Activated naive CD8-positive, alpha-beta T cell treated with anti-CD3 and anti-CD28 coated beads for 36 hours (primary cell): ENCODE measurements around the gene HPDL. TPM values are rescaled to one million over a fixed set of nuclear protein-coding genes. Genes with fewer than 3 reads are reported as not detected.
A peak's percentile ranks its signal among the peaks of the same experiment; 100 is the strongest.
"Not testable (repeated sequence)": the region's sequence is repeated elsewhere in the genome, so short reads cannot be mapped to it uniquely, and the experiment has no call there.

Source experiments
- DNase-seq: peaks from one replicate; pipeline ENCODE4 v3.0.0; 2021
- H3K27ac Mint-ChIP-seq: one replicate; pipeline ENCODE4 v1.8.0; 2022; ENCODE audit warnings: mild to moderate bottlenecking, moderate library complexity, mixed read lengths
- H3K27me3 Mint-ChIP-seq: one replicate; pipeline ENCODE4 v1.8.0; 2022; ENCODE audit warnings: mild to moderate bottlenecking, mixed read lengths
- H3K36me3 Mint-ChIP-seq: one replicate; pipeline ENCODE4 v1.8.0; 2021; ENCODE audit warnings: mild to moderate bottlenecking, mixed read lengths
- H3K4me1 Mint-ChIP-seq: one replicate; pipeline ENCODE4 v1.8.0; 2021; ENCODE audit warnings: mixed read lengths
- H3K4me3 Mint-ChIP-seq: one replicate; pipeline ENCODE4 v1.8.0; 2022; ENCODE audit warnings: mild to moderate bottlenecking, moderate library complexity, mixed read lengths
- H3K9me3 Mint-ChIP-seq: one replicate; pipeline ENCODE4 v1.8.0; 2022; ENCODE audit warnings: mixed read lengths
- total RNA-seq, 2 experiments: library from RNA; stranded (reverse); gene quantifications; one replicate each; pipeline ENCODE4 v1.2.3, GENCODE V29; 2021

HPDL gene
- total RNA-seq, 2 experiments from 2014 or later: 51.8 to 53.0 TPM

DNA sequence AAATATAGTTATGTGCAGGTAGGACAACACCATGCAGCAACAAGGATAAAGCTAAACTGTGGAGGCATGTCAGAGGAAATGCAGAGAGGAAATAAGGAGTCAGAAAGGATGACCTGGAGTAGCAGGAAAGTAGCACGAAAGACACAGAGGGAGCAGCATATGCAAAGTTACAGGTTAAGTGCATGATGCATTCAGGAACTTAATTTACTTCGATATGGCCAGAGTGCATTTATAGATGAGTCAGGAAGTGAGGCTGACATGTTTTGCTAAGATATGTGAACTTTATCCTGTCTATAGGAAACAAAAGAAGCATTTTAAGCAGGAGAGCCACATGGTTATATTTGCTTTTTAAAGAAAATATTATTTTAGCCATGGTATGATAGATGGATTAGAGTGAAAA, 29.0 kb downstream of the HPDL start:
- H3K4me3 Mint-ChIP-seq: no peak overlapping the region
- H3K36me3 Mint-ChIP-seq: no peaks in the 10 kb centered on the region
- no peak overlapping the region for H3K27ac Mint-ChIP-seq
- peaks cover 6% of the 10 kb centered on the region for H3K4me1 Mint-ChIP-seq
- H3K27me3 Mint-ChIP-seq: no peaks in the 10 kb centered on the region
- DNase-seq: no peak
- no peaks in the 10 kb centered on the region for H3K9me3 Mint-ChIP-seq

DNA sequence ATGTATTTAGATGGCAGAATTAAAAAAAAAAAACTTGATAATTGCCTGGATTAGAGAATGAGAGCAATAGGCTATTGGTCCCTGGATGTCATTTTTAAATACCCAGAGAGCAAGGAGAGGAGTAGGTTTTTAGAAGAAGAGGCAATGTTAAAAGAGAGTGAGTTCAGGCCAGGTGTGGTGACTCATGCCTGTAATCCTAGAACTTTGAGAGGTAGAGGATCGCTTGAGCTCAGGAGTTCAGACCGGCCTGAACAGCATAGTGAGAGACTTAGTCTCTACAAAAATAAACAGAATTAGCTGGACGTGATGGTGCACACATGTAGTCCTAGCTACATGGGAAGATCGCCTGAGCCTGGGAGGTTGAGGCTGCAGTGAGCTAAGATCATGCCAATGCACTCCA, 29.5 kb downstream of the HPDL start:
- H3K4me1 Mint-ChIP-seq: peaks cover 6% of the 10 kb centered on the region
- no peaks in the 10 kb centered on the region for H3K9me3 Mint-ChIP-seq
- H3K4me3 Mint-ChIP-seq: no peak overlapping the region
- no peak for DNase-seq
- no peaks in the 10 kb centered on the region for H3K36me3 Mint-ChIP-seq
- no peaks in the 10 kb centered on the region for H3K27me3 Mint-ChIP-seq
- no peak overlapping the region for H3K27ac Mint-ChIP-seq

DNA sequence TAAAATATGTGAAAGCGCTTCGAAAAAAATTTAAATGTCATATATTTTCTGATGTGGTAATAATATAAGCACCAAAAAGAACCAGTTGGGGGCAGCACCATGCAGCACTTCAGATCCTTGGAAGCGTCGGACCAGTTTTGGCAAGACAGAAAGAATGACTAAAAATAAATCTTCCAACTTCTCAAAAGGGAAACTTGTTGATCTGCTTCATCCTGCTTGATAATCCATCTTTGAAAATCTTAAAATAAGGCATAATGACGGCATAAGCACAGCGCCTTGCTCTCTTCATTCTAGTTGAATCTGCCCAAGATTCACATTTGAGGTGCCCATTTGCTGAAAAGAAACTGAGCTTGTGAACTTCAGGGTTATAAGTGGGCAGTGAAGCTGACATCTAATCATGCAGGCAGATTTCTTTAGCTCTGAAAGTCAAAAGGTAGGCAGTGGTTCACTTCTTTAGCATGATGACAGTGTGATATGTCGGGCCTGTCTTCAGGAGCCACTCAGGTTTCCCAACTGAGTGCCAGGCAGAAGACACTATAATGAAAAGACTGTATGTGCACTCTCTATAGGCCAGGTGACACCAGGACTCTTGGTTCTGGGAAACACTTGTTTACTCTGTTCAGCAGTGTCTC, 33.3 kb downstream of the HPDL start:
- peaks cover 7% of the 10 kb centered on the region for H3K4me1 Mint-ChIP-seq
- H3K27me3 Mint-ChIP-seq: no peaks in the 10 kb centered on the region
- H3K9me3 Mint-ChIP-seq: no peaks in the 10 kb centered on the region
- no peak overlapping the region for H3K27ac Mint-ChIP-seq
- H3K36me3 Mint-ChIP-seq: no peaks in the 10 kb centered on the region
- DNase-seq: peak; percentile 38
- H3K4me3 Mint-ChIP-seq: no peak overlapping the region

GRCh38 chr1:45360981-45361380, 34.3 kb downstream of the HPDL start:
- H3K9me3 Mint-ChIP-seq, H3K36me3 Mint-ChIP-seq, H3K4me1 Mint-ChIP-seq: not testable (repeated sequence)

DNA sequence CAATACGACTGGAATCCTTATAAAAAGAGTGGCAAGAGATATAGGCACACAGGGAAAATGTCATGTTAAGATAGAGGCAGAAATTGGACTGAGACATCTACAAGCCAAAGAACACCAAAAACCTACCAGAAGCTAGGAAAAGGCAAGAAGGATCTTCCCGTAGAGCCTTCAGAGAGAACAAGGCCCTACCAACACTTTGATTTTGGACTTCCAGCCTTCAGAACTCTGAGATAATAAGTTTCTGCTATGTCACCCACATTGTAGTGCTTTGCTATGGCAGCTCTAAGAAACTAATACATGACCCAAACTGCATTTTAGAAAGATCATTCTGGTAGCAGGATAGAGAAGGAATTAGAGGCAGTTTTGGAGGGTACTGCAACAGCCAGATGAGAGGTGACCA, 37.6 kb downstream of the HPDL start:
- Mint-ChIP-seq H3K4me3 (no peak overlapping the region), H3K9me3 (no peaks in the 10 kb centered on the region), H3K4me1 (peaks cover 8% of the 10 kb centered on the region), H3K27me3 (no peaks in the 10 kb centered on the region), H3K36me3 (no peaks in the 10 kb centered on the region), H3K27ac (no peak overlapping the region)
- no peak for DNase-seq

More at GRCh38 chr1:45360981-45361380, 34.3 kb downstream of the HPDL start:
- not testable (repeated sequence) for H3K27ac Mint-ChIP-seq, H3K4me3 Mint-ChIP-seq, H3K27me3 Mint-ChIP-seq, DNase-seq

DNA sequence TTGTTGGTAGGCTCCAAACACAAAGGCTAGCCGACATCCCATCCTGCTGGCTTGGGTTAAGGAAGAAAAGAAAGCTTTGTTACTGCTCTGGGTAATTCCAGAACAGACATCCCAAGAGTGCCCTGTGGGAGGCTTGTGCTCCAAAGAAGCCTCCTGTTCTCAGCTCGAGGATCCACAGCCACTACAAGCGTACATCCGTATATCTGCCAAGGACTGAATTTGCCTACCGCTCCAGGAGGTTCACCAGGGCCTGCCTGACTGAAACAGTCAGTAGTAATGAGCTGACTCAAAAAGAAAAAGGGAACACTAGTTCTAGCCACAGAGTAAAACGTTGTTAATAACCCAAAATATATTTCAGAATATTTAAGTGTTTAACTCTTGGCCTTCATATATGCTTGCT, 38.4 kb downstream of the HPDL start:
- Mint-ChIP-seq H3K4me3 (no peak overlapping the region), H3K4me1 (peaks cover 6% of the 10 kb centered on the region), H3K9me3 (no peaks in the 10 kb centered on the region), H3K27ac (no peak overlapping the region), H3K36me3 (no peaks in the 10 kb centered on the region), H3K27me3 (no peaks in the 10 kb centered on the region)
- no peak for DNase-seq

- no peaks in the 10 kb centered on the region for H3K27me3 Mint-ChIP-seq
- no peak overlapping the region for H3K4me3 Mint-ChIP-seq
- H3K36me3 Mint-ChIP-seq: no peaks in the 10 kb centered on the region
- peaks cover 3% of the 10 kb centered on the region for H3K4me1 Mint-ChIP-seq
- H3K9me3 Mint-ChIP-seq: no peaks in the 10 kb centered on the region
- DNase-seq: no peak
- no peak overlapping the region for H3K27ac Mint-ChIP-seq
Observed at GRCh38 chr1:45370575-45370974, 43.9 kb downstream of the HPDL start.

GRCh38 chr1:45373573-45373972, 46.9 kb downstream of the HPDL start:
- Mint-ChIP-seq H3K27me3 (no peaks in the 10 kb centered on the region), H3K4me1 (peaks cover 3% of the 10 kb centered on the region), H3K27ac (no peak overlapping the region), H3K36me3 (peaks cover 2% of the 10 kb centered on the region), H3K9me3 (no peaks in the 10 kb centered on the region), H3K4me3 (no peak overlapping the region)
- no peak for DNase-seq

- no peak overlapping the region for H3K4me3 Mint-ChIP-seq
- H3K4me1 Mint-ChIP-seq: peaks cover 3% of the 10 kb centered on the region
- H3K27me3 Mint-ChIP-seq: no peaks in the 10 kb centered on the region
- H3K9me3 Mint-ChIP-seq: no peaks in the 10 kb centered on the region
- peaks cover 2% of the 10 kb centered on the region for H3K36me3 Mint-ChIP-seq
- no peak overlapping the region for H3K27ac Mint-ChIP-seq
- DNase-seq: no peak
Observed at GRCh38 chr1:45375104-45376090, 48.7 kb downstream of the HPDL start.

DNA sequence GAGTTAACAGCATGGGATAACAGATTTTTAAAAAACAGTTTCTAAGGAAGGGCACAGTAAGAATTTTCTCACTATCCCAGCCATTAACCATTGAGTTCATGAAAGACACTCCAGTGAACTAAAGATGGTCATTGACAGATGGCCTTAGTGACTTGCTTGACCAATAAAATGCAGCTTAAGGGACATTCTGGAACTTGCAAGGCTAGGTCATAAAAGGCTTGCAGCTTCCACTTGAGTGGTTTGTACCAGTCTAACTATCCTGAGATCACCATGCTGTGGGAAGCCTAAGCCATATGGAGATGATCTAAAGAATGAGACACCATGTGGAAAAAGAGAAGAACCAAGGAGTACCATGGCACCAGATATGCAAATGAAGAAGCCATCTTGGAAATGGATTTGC, 51.5 kb downstream of the HPDL start:
- no peak overlapping the region for H3K4me3 Mint-ChIP-seq
- H3K36me3 Mint-ChIP-seq: peaks cover 2% of the 10 kb centered on the region
- DNase-seq: no peak
- H3K27me3 Mint-ChIP-seq: no peaks in the 10 kb centered on the region
- H3K9me3 Mint-ChIP-seq: no peaks in the 10 kb centered on the region
- no peak overlapping the region for H3K27ac Mint-ChIP-seq
- H3K4me1 Mint-ChIP-seq: no peaks in the 10 kb centered on the region

Other genes with a start within 250 kb of the HPDL start
- gene ZSWIM5, start 120.3 kb upstream of the HPDL start, total RNA-seq: under 1 TPM; 0.37 to 0.58 TPM
- gene TOE1, start 13.3 kb downstream of the HPDL start, total RNA-seq: 10 to 100 TPM; 54.8 to 54.9 TPM
- gene MUTYH, start 13.5 kb downstream of the HPDL start, total RNA-seq: 10 to 100 TPM; 54.4 to 57.9 TPM
- gene TESK2, start 164.3 kb downstream of the HPDL start, total RNA-seq: 1 to 10 TPM; 2.4 to 2.9 TPM
- 1 to 10 TPM; 5.2 to 5.5 TPM for gene CCDC163, start 173.2 kb downstream of the HPDL start, total RNA-seq
- gene MMACHC, start 173.4 kb downstream of the HPDL start, total RNA-seq: 10 to 100 TPM; 10.3 to 10.5 TPM
- gene PRDX1, start 195.0 kb downstream of the HPDL start, total RNA-seq: 100 to 1,000 TPM; 746 to 755 TPM
- 100 to 1,000 TPM; 181 to 203 TPM for gene AKR1A1, start 223.9 kb downstream of the HPDL start, total RNA-seq